SK-N-SH (cell line): ENCODE results near the gene TFPT. TPM values are rescaled to one million over a fixed set of nuclear protein-coding genes. Genes with fewer than 3 reads are reported as not detected.

Experiments used
- CTCF ChIA-PET: fragments of 300-600, 350-600 bp; formaldehyde crosslinking; extraction: SDS; loops from one replicate; lab custom pipeline; 2021; lab: Yijun Ruan, JAX
- POLR2A ChIA-PET: fragments of 350-600 bp; sonication (Branson Sonifier 250); formaldehyde crosslinking; extraction: SDS; loops from one replicate; lab custom pipeline; 2020; ENCODE audit warnings: antibody characterized with exemption, inconsistent platforms; lab: Yijun Ruan, JAX
- DNase-seq: peaks from one replicate; pipeline ENCODE4 v3.0.0; 2012
- H2AFZ ChIP-seq: fragments of 200-600 bp; sonication (generic); 2 replicates; pipeline ENCODE4 v1.8.1; 2016; ENCODE audit warnings: antibody characterized with exemption, mild to moderate bottlenecking, low read depth
- H3F3A ChIP-seq: fragments of 200-600 bp; sonication (generic); replicated peaks from 2 replicates; pipeline ENCODE3; 2016; ENCODE audit warnings: antibody characterized with exemption, mild to moderate bottlenecking; ENCODE audit not compliant: insufficient read depth
- H3K27ac ChIP-seq, 2 experiments: fragments of 200-500 bp in 1 of 2; fragments of 200-600 bp in 1 of 2; sonication (Bioruptor generic) in 1 of 2; sonication (generic), shearing (Covaris generic) in 1 of 2; 2 replicates each; pipeline versions ENCODE4 v1.5.1 to v1.6.1; 2014 to 2016; ENCODE audit warnings: low read depth in 2 of 2, inconsistent platforms in 1 of 2, low read length in 1 of 2, mild to moderate bottlenecking in 1 of 2, mixed read lengths in 1 of 2
- H3K27me3 ChIP-seq: fragments of 200-600 bp; sonication (generic), shearing (Covaris generic); 2 replicates; pipeline ENCODE4 v1.6.1; 2016; ENCODE audit warnings: mixed run types; ENCODE audit not compliant: insufficient read depth
- H3K36me3 ChIP-seq, 2 experiments: fragments of 200-500 bp in 1 of 2; fragments of 200-600 bp in 1 of 2; sonication (Bioruptor generic) in 1 of 2; sonication (generic) in 1 of 2; replicated peaks in 1 of 2; 2 replicates each; pipeline versions ENCODE3 to v1.5.1; 2014 to 2016; ENCODE audit warnings: low read length in 1 of 2, mild to moderate bottlenecking in 1 of 2; ENCODE audit not compliant: insufficient read depth in 2 of 2, control insufficient read depth in 1 of 2
- H3K4me1 ChIP-seq, 2 experiments: fragments of 200-500 bp in 1 of 2; fragments of 200-600 bp in 1 of 2; sonication (Bioruptor generic) in 1 of 2; sonication (generic), shearing (Covaris generic) in 1 of 2; 2 replicates each; pipeline versions ENCODE4 v1.5.1 to v1.6.1; 2014 to 2016; ENCODE audit warnings: low read depth in 1 of 2, low read length in 1 of 2, mixed run types in 1 of 2; ENCODE audit not compliant: insufficient read depth in 2 of 2, control insufficient read depth in 1 of 2
- H3K4me2 ChIP-seq: fragments of 200-600 bp; sonication (generic), shearing (Covaris generic); 2 replicates; pipeline ENCODE4 v1.6.1; 2017; ENCODE audit warnings: mixed run types
- H3K4me3 ChIP-seq, 2 experiments: fragments of 200-500 bp in 1 of 2; fragments of 200-600 bp in 1 of 2; sonication (Bioruptor generic) in 1 of 2; sonication (generic), shearing (Covaris generic) in 1 of 2; 2 replicates each; pipeline versions ENCODE4 v1.5.1 to v1.8.1; 2014 to 2016; ENCODE audit warnings: low read depth in 2 of 2, inconsistent platforms in 1 of 2, low read length in 1 of 2, mild to moderate bottlenecking in 1 of 2, mixed read lengths in 1 of 2, moderate library complexity in 1 of 2
- H3K79me2 ChIP-seq: fragments of 200-600 bp; sonication (generic); 2 replicates; pipeline ENCODE4 v1.8.1; 2017; ENCODE audit warnings: mild to moderate bottlenecking; ENCODE audit not compliant: insufficient read depth
- H3K9ac ChIP-seq: fragments of 200-600 bp; sonication (generic); 2 replicates; pipeline ENCODE4 v1.6.1; 2017; ENCODE audit warnings: mixed run types
- H3K9me2 ChIP-seq: fragments of 200-600 bp; sonication (generic); 2 replicates; pipeline ENCODE4 v1.6.1; 2017; ENCODE audit warnings: mixed run types
- H3K9me3 ChIP-seq: fragments of 200-600 bp; sonication (generic); 2 replicates; pipeline ENCODE4 v1.6.1; 2017; ENCODE audit warnings: mixed run types, mild to moderate bottlenecking, moderate library complexity
- H4K20me1 ChIP-seq: fragments of 200-600 bp; sonication (generic); 2 replicates; pipeline ENCODE4 v1.6.1; 2017; ENCODE audit warnings: mild to moderate bottlenecking, mixed run types; ENCODE audit not compliant: insufficient read depth
- CHD2 ChIP-seq: fragments of 150-350 bp; IDR thresholded peaks from 2 replicates; pipeline ENCODE4 v1.6.1; 2018; ENCODE audit warnings: low read length; ENCODE audit not compliant: partially characterized antibody
- ELF1 ChIP-seq: IDR thresholded peaks from 2 replicates; pipeline ENCODE4 v1.4.0; 2012
- GABPA ChIP-seq: IDR thresholded peaks from 2 replicates; pipeline ENCODE4 v1.4.0; 2012; ENCODE audit warnings: low read depth, mild to moderate bottlenecking
- MXI1 ChIP-seq: IDR thresholded peaks from 2 replicates; pipeline ENCODE4 v1.6.1; 2012; ENCODE audit warnings: mild to moderate bottlenecking, low read depth, low read length, improper control_type of control experiment
- NFIC ChIP-seq: IDR thresholded peaks from 2 replicates; pipeline ENCODE4 v1.4.0; 2012; ENCODE audit warnings: borderline replicate concordance
- NRF1 ChIP-seq: IDR thresholded peaks from 2 replicates; pipeline ENCODE4 v1.6.1; 2012; ENCODE audit warnings: low read depth, mild to moderate bottlenecking, low read length
- POLR2AphosphoS5 ChIP-seq: IDR thresholded peaks from 2 replicates; pipeline ENCODE4 v1.6.1; 2012; ENCODE audit warnings: low read depth, low read length
- RCOR1 ChIP-seq: fragments of 150-350 bp; IDR thresholded peaks from 2 replicates; pipeline ENCODE4 v1.6.1; 2017; ENCODE audit warnings: antibody characterized with exemption, low read length
- SIN3A ChIP-seq: IDR thresholded peaks from 2 replicates; pipeline ENCODE4 v1.6.1; 2012; ENCODE audit warnings: low read depth, mild to moderate bottlenecking, low read length, moderate library complexity, borderline replicate concordance
- TAF1 ChIP-seq: IDR thresholded peaks from 2 replicates; pipeline ENCODE4 v1.6.1; 2012; ENCODE audit warnings: low read depth, mild to moderate bottlenecking, low read length, moderate library complexity, borderline replicate concordance
- YY1 ChIP-seq: IDR thresholded peaks from 2 replicates; pipeline ENCODE4 v1.4.0; 2012; ENCODE audit warnings: low read depth, mild to moderate bottlenecking
- ZBTB33 ChIP-seq: IDR thresholded peaks from 2 replicates; pipeline ENCODE4 v1.4.0; 2012; ENCODE audit warnings: low read depth, borderline replicate concordance
- WGBS: methylation state at CpG from one replicate; pipeline ENCODE4 v1.1.6; 2017; ENCODE audit warnings: low lambda C conversion rate; 5-methylcytosine and 5-hydroxymethylcytosine counted together
- polyA plus RNA-seq, 3 experiments: library from polyadenylated mRNA; depleted of rRNA; stranded (reverse); fragments of >200 nt; gene quantifications; 2 replicates each; pipeline ENCODE4 v1.2.3, GENCODE V29; 2012
- TF ChIP-seq, protein P1 (sequence below): IDR thresholded peaks from 2 replicates; pipeline ENCODE4 v1.6.1; 2012; ENCODE audit warnings: mild to moderate bottlenecking, low read depth, low read length, moderate library complexity
- TF ChIP-seq, protein P2 (sequence below): IDR thresholded peaks from 2 replicates; pipeline ENCODE4 v1.4.0; 2012; ENCODE audit warnings: low read depth, borderline replicate concordance

TFPT gene
- polyA plus RNA-seq, 1 of the 3 experiments (the other 2 are of a cell fraction): 49.7 TPM

DNA sequence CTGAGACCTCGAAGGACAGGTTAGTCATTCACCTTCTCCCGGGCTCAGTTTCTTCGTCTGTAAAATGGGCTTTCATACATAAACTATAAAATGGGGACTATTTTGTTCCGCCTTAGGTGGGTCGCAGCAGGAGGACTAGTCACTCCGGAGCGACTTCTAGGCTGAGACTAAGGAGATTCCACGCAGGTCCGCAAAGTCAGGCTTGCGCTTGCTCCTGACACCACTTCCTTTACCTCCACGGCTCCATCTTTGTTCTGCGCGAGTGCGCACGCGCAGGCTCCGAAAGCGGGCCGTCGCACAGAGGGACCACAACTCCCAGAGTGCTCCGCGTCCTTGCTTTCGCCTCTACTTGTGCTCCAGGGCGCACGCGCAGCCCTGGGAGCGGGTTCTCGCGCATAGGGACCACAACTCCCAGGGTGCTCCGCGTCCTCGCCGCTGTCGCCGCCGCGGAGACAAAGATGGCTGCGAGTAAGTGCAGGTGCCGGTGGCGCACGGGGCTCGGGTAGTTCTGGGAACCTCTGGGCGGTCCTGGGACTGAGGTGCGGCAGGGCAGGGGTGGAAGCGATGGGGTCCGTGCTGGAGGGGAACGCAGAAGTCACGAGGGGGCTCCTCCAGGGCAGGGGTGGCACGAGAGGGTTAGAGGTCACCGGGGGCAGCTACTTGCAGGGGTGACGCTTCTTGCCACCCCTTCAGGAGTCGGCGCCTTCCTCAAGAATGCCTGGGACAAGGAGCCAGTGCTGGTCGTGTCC is 12.9 kb downstream of the TFPT start, which contains the start of gene NDUFA3:
TSS of gene NDUFA3 (plus strand) at position 435 of the 749 bp plus-strand sequence. CDS start at position 459, 24 bp downstream.
- TF ChIP-seq GABPA (peak; percentile 59), POLR2AphosphoS5 (peak; percentile 85), NFIC (no peak), ELF1 (peak; percentile 62; the same call in 1 of the 2 replicates), NRF1 (peak; percentile 98), CHD2 (peak; percentile 82), RCOR1 (peak; percentile 90), SIN3A (peak; percentile 49; the same call in 1 of the 2 replicates), ZBTB33 (peak; percentile 74; the same call in 1 of the 2 replicates), MXI1 (peak; percentile 59), TAF1 (peak; percentile 81), YY1 (peak; percentile 96)
- TF ChIP-seq, protein P1, sequence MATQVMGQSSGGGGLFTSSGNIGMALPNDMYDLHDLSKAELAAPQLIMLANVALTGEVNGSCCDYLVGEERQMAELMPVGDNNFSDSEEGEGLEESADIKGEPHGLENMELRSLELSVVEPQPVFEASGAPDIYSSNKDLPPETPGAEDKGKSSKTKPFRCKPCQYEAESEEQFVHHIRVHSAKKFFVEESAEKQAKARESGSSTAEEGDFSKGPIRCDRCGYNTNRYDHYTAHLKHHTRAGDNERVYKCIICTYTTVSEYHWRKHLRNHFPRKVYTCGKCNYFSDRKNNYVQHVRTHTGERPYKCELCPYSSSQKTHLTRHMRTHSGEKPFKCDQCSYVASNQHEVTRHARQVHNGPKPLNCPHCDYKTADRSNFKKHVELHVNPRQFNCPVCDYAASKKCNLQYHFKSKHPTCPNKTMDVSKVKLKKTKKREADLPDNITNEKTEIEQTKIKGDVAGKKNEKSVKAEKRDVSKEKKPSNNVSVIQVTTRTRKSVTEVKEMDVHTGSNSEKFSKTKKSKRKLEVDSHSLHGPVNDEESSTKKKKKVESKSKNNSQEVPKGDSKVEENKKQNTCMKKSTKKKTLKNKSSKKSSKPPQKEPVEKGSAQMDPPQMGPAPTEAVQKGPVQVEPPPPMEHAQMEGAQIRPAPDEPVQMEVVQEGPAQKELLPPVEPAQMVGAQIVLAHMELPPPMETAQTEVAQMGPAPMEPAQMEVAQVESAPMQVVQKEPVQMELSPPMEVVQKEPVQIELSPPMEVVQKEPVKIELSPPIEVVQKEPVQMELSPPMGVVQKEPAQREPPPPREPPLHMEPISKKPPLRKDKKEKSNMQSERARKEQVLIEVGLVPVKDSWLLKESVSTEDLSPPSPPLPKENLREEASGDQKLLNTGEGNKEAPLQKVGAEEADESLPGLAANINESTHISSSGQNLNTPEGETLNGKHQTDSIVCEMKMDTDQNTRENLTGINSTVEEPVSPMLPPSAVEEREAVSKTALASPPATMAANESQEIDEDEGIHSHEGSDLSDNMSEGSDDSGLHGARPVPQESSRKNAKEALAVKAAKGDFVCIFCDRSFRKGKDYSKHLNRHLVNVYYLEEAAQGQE: no peak
- TF ChIP-seq, protein P2, sequence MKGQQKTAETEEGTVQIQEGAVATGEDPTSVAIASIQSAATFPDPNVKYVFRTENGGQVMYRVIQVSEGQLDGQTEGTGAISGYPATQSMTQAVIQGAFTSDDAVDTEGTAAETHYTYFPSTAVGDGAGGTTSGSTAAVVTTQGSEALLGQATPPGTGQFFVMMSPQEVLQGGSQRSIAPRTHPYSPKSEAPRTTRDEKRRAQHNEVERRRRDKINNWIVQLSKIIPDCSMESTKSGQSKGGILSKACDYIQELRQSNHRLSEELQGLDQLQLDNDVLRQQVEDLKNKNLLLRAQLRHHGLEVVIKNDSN: no peak
- TF ChIP-seq, all 33 proteins: peak for 11
- ChIA-PET POLR2A (no interaction called here), CTCF (interaction anchor here (0.9 kb wide), 1 partner anchor 196 kb away, joined by 3 read pairs; no protein-coding TSS in a partner anchor)
- Histone ChIP-seq H3K27me3 (no peaks in the 10 kb centered on the region), H3K4me3 (peak within 1 kb of the TSS; percentile 88 to 90), H3K79me2 (peaks cover 34% of the 10 kb centered on the region), H3K9me2 (no peaks in the 10 kb centered on the region), H3K36me3 (peaks cover 7 to 12% of the 10 kb centered on the region in 2 experiments), H4K20me1 (no peaks in the 10 kb centered on the region), H3K4me2 (peak within 1 kb of the TSS; percentile 80), H3K4me1 (peaks cover 0 to 3% of the 10 kb centered on the region in 2 experiments; a peak in 1 of 4 replicates), H3F3A (no peaks in the 10 kb centered on the region), H2AFZ (peak within 1 kb of the TSS; percentile 69), H3K27ac (peak within 1 kb of the TSS in 1 of 2 experiments; percentile 68; a peak in 1 of 4 replicates), H3K9me3 (no peaks in the 10 kb centered on the region), H3K9ac (peak within 1 kb of the TSS; percentile 61)
- DNase-seq: peak; percentile 100
- WGBS: 1% methylated on average over 40 of the region's 54 CpGs
